22Rv1 (cell line): ENCODE results near the gene AKAP12.

ENCODE experiments used
- H3K27ac ChIP-seq: fragments of 450-650 bp; 2 replicates; pipeline ENCODE4 v1.5.1; 2017
- CTCF ChIP-seq: fragments of 450-650 bp; IDR thresholded peaks from 2 replicates; pipeline ENCODE4 v1.5.1; 2017; ENCODE audit warnings: mild to moderate bottlenecking
- ZFX ChIP-seq: fragments of 450-650 bp; IDR thresholded peaks from 2 replicates; pipeline ENCODE4 v1.6.1; 2017; ENCODE audit warnings: antibody characterized with exemption, borderline replicate concordance

Gene AKAP12

GRCh38 chr6:151263035-151263434 lies 23.3 kb downstream of the AKAP12 start:
- no peak for TF ChIP-seq CTCF
- no peak for TF ChIP-seq ZFX
- no peak overlapping the region for H3K27ac ChIP-seq

GRCh38 chr6:151263967-151264366 lies 24.2 kb downstream of the AKAP12 start:
- no peak overlapping the region for H3K27ac ChIP-seq
- TF ChIP-seq ZFX: no peak
- no peak for TF ChIP-seq CTCF

- TF ChIP-seq CTCF: no peak
- no peak for TF ChIP-seq ZFX
- no peak overlapping the region for H3K27ac ChIP-seq
Measured at GRCh38 chr6:151265282-151265681, 25.5 kb downstream of the AKAP12 start.

- H3K27ac ChIP-seq: no peak overlapping the region
- TF ChIP-seq CTCF (no peak), ZFX (no peak)
Measured at GRCh38 chr6:151269321-151269995, 29.7 kb downstream of the AKAP12 start.

GRCh38 chr6:151275121-151275520 lies 35.4 kb downstream of the AKAP12 start:
- H3K27ac ChIP-seq: no peak overlapping the region
- TF ChIP-seq ZFX (no peak), CTCF (no peak)

- no peak overlapping the region for H3K27ac ChIP-seq
- no peak for TF ChIP-seq ZFX
- TF ChIP-seq CTCF: no peak
Measured at GRCh38 chr6:151275566-151275965, 35.8 kb downstream of the AKAP12 start.

- H3K27ac ChIP-seq: no peak overlapping the region
- TF ChIP-seq ZFX: no peak
- no peak for TF ChIP-seq CTCF
Measured at GRCh38 chr6:151276112-151276740, 36.5 kb downstream of the AKAP12 start.
